HepG2 (cell line): Measurements from ENCODE around the gene ANLN. TPM values are rescaled to one million over a fixed set of nuclear protein-coding genes. Genes with fewer than 3 reads are reported as not detected.

Source experiments
- ATF2 ChIP-seq: sonication (generic); formaldehyde crosslinking; IDR thresholded peaks from 2 replicates; pipeline ENCODE4 v1.4.0; 2020; ENCODE audit warnings: missing genetic modification reagents
- CAMTA2 ChIP-seq: sonication (generic); formaldehyde crosslinking; IDR thresholded peaks from 2 replicates; pipeline ENCODE4 v1.4.0; 2020; ENCODE audit warnings: mild to moderate bottlenecking, missing genetic modification reagents, borderline replicate concordance
- CCDC6 ChIP-seq: sonication (generic); formaldehyde crosslinking; IDR thresholded peaks from 2 replicates; pipeline ENCODE4 v1.8.1; 2022; ENCODE audit warnings: mild to moderate bottlenecking, missing genetic modification reagents, moderate library complexity
- EP300 ChIP-seq, 3 experiments: sonication (generic) in 1 of 3; formaldehyde crosslinking in 1 of 3; IDR thresholded peaks; 2 replicates each; pipeline versions ENCODE4 v1.5.1 to v1.6.1; 2011 to 2020; ENCODE audit warnings: low read depth in 2 of 3, low read length in 2 of 3, borderline replicate concordance in 1 of 3, improper control_type of control experiment in 1 of 3, mild to moderate bottlenecking in 1 of 3, missing genetic modification reagents in 1 of 3, moderate library complexity in 1 of 3
- GPBP1L1 ChIP-seq: sonication (generic); formaldehyde crosslinking; IDR thresholded peaks from 2 replicates; pipeline ENCODE4 v1.5.0; 2020; ENCODE audit warnings: mild to moderate bottlenecking, missing genetic modification reagents
- HMG20A ChIP-seq: IDR thresholded peaks from 2 replicates; pipeline ENCODE4 v1.6.1; 2016; ENCODE audit warnings: borderline replicate concordance
- HNRNPLL ChIP-seq: fragments of 200-400 bp; formaldehyde crosslinking; IDR thresholded peaks from 2 replicates; pipeline ENCODE4 v1.6.1; 2017; ENCODE audit warnings: mild to moderate bottlenecking, low read depth, low read length; ENCODE audit not compliant: poor library complexity, severe bottlenecking
- HOXA5 ChIP-seq: sonication (generic); formaldehyde crosslinking; IDR thresholded peaks from 2 replicates; pipeline ENCODE4 v1.4.0; 2020; ENCODE audit warnings: missing genetic modification reagents
- KDM1A ChIP-seq: IDR thresholded peaks from 2 replicates; pipeline ENCODE4 v1.6.1; 2016; ENCODE audit warnings: missing compliant biosample characterization
- KDM4B ChIP-seq: sonication (generic); formaldehyde crosslinking; IDR thresholded peaks from 2 replicates; pipeline ENCODE4 v1.4.0; 2020; ENCODE audit warnings: missing genetic modification reagents
- KDM5A ChIP-seq: fragments of 200-600 bp; sonication (generic); IDR thresholded peaks from 2 replicates; pipeline ENCODE4 v1.7.0; 2018; ENCODE audit warnings: antibody characterized with exemption, mild to moderate bottlenecking, low read length, borderline replicate concordance
- MTA3 ChIP-seq: sonication (generic); formaldehyde crosslinking; IDR thresholded peaks from 2 replicates; pipeline ENCODE4 v1.4.0; 2020; ENCODE audit warnings: missing genetic modification reagents
- NFIC ChIP-seq: IDR thresholded peaks from 2 replicates; pipeline ENCODE4 v1.6.1; 2012; ENCODE audit warnings: mild to moderate bottlenecking, low read length, inconsistent platforms
- RAD21 ChIP-seq: fragments of 450-650 bp; formaldehyde crosslinking; IDR thresholded peaks from 2 replicates; pipeline ENCODE4 v1.5.0; 2020; ENCODE audit warnings: mild to moderate bottlenecking
- SOX5 ChIP-seq: IDR thresholded peaks from 2 replicates; pipeline ENCODE4 v1.6.1; 2016; ENCODE audit warnings: borderline replicate concordance
- WIZ ChIP-seq: sonication (generic); formaldehyde crosslinking; IDR thresholded peaks from 2 replicates; pipeline ENCODE4 v1.5.1; 2020; ENCODE audit warnings: mild to moderate bottlenecking, missing genetic modification reagents
- ZC3H13 ChIP-seq: sonication (generic); formaldehyde crosslinking; IDR thresholded peaks from 2 replicates; pipeline ENCODE4 v1.8.1; 2023; ENCODE audit warnings: mild to moderate bottlenecking, missing genetic modification reagents, moderate library complexity
- ZFP1 ChIP-seq: IDR thresholded peaks from 2 replicates; pipeline ENCODE4 v1.6.1; 2016
- ZNF317 ChIP-seq: sonication (generic); formaldehyde crosslinking; IDR thresholded peaks from 2 replicates; pipeline ENCODE4 v1.5.0; 2020; ENCODE audit warnings: mild to moderate bottlenecking, missing genetic modification reagents
- ZNF503 ChIP-seq: sonication (generic); formaldehyde crosslinking; IDR thresholded peaks from 2 replicates; pipeline ENCODE4 v1.4.0; 2020; ENCODE audit warnings: missing genetic modification reagents
- ZNF605 ChIP-seq: sonication (generic); formaldehyde crosslinking; IDR thresholded peaks from 2 replicates; pipeline ENCODE4 v1.8.0; 2022; ENCODE audit warnings: mild to moderate bottlenecking, missing genetic modification reagents
- polyA plus RNA-seq, 8 experiments: library from polyadenylated mRNA; depleted of rRNA in 3 of 8; stranded (reverse) in 7 of 8; unstranded in 1 of 8; fragments of >200 nt; fragmentation: Illumina TruSeq in 4 of 8; extraction: Trizol in 4 of 8; gene quantifications; 2 replicates each; pipeline versions ENCODE4 v1.2.1 to v1.2.3, GENCODE V29; 2011 to 2016; ENCODE audit warnings: low read depth in 4 of 8, missing spikeins in 1 of 8, mixed read lengths in 1 of 8; ENCODE audit not compliant: insufficient read depth in 1 of 8
- total RNA-seq, 5 experiments: library from RNA; depleted of rRNA; stranded (reverse); fragments of >200 nt; fragmentation: Illumina TruSeq; extraction: Trizol; gene quantifications; 2 replicates each; pipeline ENCODE4 v1.2.3, GENCODE V29; 2016; ENCODE audit warnings: low read depth in 1 of 5
- TF ChIP-seq, protein P1 (sequence below): sonication (generic); formaldehyde crosslinking; IDR thresholded peaks from 2 replicates; pipeline ENCODE4 v1.4.0; 2020; ENCODE audit warnings: missing genetic modification reagents

ANLN gene
- total and polyA plus RNA-seq, 2 of the 13 experiments (the other 11 are each of a cell fraction or from before 2014, with no cell fraction given), result 20.0 to 72.0 TPM

DNA sequence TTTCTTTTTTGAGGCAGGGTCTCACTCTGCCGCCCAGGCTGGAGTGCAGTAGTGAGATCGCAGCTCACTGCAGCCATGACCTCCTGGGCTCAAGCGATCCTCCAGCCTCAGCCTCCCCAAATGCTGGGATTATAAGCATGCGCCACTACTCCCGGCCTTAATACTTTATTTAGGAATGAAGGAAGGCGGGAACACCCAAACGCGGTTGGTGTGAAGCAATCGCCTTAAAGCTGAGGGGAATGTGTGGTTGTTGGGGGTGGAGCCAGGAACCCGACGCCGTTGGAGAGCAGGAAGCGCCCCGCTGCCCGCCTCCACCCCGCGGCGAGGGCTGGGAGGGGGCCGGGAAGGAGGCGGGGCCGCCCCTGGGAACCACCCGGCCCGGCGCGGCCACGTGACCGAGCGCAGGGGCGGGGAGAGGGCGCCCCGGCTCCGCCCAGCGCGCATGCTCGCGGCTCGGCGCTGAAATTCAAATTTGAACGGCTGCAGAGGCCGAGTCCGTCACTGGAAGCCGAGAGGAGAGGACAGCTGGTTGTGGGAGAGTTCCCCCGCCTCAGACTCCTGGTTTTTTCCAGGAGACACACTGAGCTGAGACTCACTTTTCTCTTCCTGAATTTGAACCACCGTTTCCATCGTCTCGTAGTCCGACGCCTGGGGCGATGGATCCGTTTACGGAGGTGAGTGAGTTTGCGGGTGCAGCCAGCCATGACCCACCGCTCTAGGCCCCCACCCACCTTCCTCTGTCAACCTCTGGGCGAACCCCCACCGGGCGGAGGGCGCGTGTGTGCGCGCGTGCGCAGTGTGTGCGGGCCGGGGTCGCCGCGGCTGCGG lies at the start of gene ANLN (continued):
- TF ChIP-seq CCDC6, result peak; percentile 42; the same call in 1 of the 2 replicates
- TF ChIP-seq KDM5A, result peak; percentile 66; the same call in 1 of the 2 replicates
- TF ChIP-seq ZFP1 (CRISPR knock-in tag), result no peak
- TF ChIP-seq, protein P1, sequence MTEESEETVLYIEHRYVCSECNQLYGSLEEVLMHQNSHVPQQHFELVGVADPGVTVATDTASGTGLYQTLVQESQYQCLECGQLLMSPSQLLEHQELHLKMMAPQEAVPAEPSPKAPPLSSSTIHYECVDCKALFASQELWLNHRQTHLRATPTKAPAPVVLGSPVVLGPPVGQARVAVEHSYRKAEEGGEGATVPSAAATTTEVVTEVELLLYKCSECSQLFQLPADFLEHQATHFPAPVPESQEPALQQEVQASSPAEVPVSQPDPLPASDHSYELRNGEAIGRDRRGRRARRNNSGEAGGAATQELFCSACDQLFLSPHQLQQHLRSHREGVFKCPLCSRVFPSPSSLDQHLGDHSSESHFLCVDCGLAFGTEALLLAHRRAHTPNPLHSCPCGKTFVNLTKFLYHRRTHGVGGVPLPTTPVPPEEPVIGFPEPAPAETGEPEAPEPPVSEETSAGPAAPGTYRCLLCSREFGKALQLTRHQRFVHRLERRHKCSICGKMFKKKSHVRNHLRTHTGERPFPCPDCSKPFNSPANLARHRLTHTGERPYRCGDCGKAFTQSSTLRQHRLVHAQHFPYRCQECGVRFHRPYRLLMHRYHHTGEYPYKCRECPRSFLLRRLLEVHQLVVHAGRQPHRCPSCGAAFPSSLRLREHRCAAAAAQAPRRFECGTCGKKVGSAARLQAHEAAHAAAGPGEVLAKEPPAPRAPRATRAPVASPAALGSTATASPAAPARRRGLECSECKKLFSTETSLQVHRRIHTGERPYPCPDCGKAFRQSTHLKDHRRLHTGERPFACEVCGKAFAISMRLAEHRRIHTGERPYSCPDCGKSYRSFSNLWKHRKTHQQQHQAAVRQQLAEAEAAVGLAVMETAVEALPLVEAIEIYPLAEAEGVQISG (CRISPR knock-in tag), result peak; percentile 74
- no peak for TF ChIP-seq GPBP1L1
- peak; percentile 62; the same call in 1 of the 2 replicates for TF ChIP-seq HOXA5 (CRISPR knock-in tag)
- TF ChIP-seq HNRNPLL, result no peak
- no peak; the same call in 1 of the 2 replicates for TF ChIP-seq KDM4B (CRISPR knock-in tag)
- 0 out of 2 replicates have a peak, but pooled peaks have one; percentile 8 for TF ChIP-seq HMG20A
- no peak for TF ChIP-seq SOX5 (CRISPR knock-in tag)
- TF ChIP-seq ZNF503 (CRISPR knock-in tag), result peak; percentile 36; the same call in 1 of the 2 replicates
- no peak for TF ChIP-seq MTA3 (CRISPR knock-in tag)
- TF ChIP-seq ZNF605 (CRISPR knock-in tag), result 0 out of 2 replicates have a peak, but pooled peaks have one; percentile 15
- TF ChIP-seq ZNF317 (CRISPR knock-in tag), result no peak; the same call in 1 of the 2 replicates
- TF ChIP-seq WIZ (CRISPR knock-in tag), result no peak
- no peak; the same call in 1 of the 2 replicates for TF ChIP-seq RAD21 (CRISPR knock-in tag)
- TF ChIP-seq NFIC, result no peak
- TF ChIP-seq KDM1A, result peak; percentile 59; the same call in 1 of the 2 replicates
- 0 out of 2 replicates have a peak, but pooled peaks have one; percentile 23 for TF ChIP-seq ZC3H13 (CRISPR knock-in tag)
- peak; percentile 36; the same call in 1 of the 2 replicates for TF ChIP-seq CAMTA2
- TF ChIP-seq ATF2 (CRISPR knock-in tag), result no peak
- TF ChIP-seq EP300 (IDR thresholded peaks at IDR 0.05; ENCODE audit: low read depth in 2 of 2, low read length in 2 of 2), result peak in 1 of 2 experiments; percentile 11; a peak in 1 of 4 replicates
- TF ChIP-seq EP300 (CRISPR knock-in tag; IDR thresholded peaks at IDR 0.05; ENCODE audit: borderline replicate concordance), result no peak
